Dendritic cell treated with granulocyte-macrophage colony-stimulating factor and Interleukin-4, amounts not matched to agents 40 ng/mL and 50 ng/mL, for 4 days (primary cell): ENCODE data around the gene KHNYN.
A peak's percentile ranks its signal among the peaks of the same experiment; 100 is the strongest.
"Not testable (repeated sequence)": the region's sequence is repeated elsewhere in the genome, so short reads cannot be mapped to it uniquely, and the experiment has no call there.

Source experiments
- H3K27ac Mint-ChIP-seq: one replicate; pipeline ENCODE4 v1.8.0; 2022; ENCODE audit warnings: mild to moderate bottlenecking, mixed read lengths
- H3K27me3 Mint-ChIP-seq: one replicate; pipeline ENCODE4 v1.8.0; 2022; ENCODE audit warnings: mild to moderate bottlenecking, mixed read lengths
- H3K36me3 Mint-ChIP-seq: one replicate; pipeline ENCODE4 v1.8.0; 2022; ENCODE audit warnings: low read depth, mixed read lengths
- H3K4me1 Mint-ChIP-seq: one replicate; pipeline ENCODE4 v1.8.0; 2022; ENCODE audit warnings: low read depth, mixed read lengths
- H3K4me3 Mint-ChIP-seq: one replicate; pipeline ENCODE4 v1.8.0; 2022; ENCODE audit warnings: mild to moderate bottlenecking, moderate library complexity, mixed read lengths
- H3K9me3 Mint-ChIP-seq: one replicate; pipeline ENCODE4 v1.8.0; 2022; ENCODE audit warnings: mixed read lengths
- intact Hi-C: fragments of 100-400 bp; cut with micrococcal nuclease; formaldehyde crosslinking; loops from one replicate; pipeline ENCODE4 v1.15.0; 2022

The KHNYN gene

DNA sequence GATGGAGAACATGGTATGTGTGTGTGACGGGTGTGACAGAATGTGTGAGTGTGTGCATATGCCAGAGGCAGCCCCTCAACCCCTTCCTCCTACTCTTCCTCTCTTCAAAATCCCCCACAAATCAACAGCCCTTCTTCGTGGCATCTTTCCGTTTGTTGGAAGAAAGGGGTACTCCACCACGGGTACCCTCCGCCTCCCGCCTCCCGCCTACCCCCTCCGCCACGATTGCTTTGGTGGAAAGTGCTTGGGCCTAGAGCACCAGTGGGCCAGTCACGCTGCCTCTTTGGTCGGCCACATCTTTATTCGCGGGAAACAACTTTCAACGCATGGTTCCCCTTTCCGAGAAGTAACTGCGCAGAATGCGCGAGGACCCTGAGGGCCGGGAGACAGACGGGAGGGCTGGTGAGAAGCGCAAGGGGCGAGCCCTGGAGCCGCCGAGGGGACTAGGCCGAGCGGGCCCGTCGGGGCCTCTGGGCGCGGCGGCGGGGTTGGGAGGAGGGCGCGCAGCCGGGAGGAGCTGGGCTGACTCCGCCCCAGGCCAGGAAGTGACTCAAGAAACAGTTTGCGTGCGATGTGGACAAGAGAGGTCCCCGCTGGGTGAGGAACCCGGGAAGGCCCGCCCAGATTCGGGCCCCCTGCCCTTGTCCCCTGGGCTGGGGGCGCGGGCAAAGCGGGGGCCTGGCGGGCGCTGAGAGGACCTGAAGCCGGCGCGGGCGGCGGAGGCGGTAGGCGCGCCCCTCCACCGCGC is at the start of gene KHNYN, which contains the start of gene CBLN3:
KHNYN (plus strand) TSS at position 560 of the 748 bp plus-strand sequence. CDS start 777 bp downstream, outside the sequence.
CBLN3 (minus strand) TSS at position 274 of the 748 bp plus-strand sequence. CDS start 614 bp downstream, outside the sequence.
- intact Hi-C loops: loop anchor here (2.0 kb wide), 2 partner anchors 63 to 187 kb away; partner anchors contain the start of gene TINF2
- peaks cover 67% of the 10 kb centered on the region for H3K4me1 Mint-ChIP-seq
- H3K27ac Mint-ChIP-seq: peak within 1 kb of the TSS; percentile 97
- H3K9me3 Mint-ChIP-seq: no peaks in the 10 kb centered on the region
- H3K36me3 Mint-ChIP-seq: peaks cover 48% of the 10 kb centered on the region
- peak within 1 kb of the TSS; percentile 82 for H3K4me3 Mint-ChIP-seq
- peaks cover 7% of the 10 kb centered on the region for H3K27me3 Mint-ChIP-seq

DNA sequence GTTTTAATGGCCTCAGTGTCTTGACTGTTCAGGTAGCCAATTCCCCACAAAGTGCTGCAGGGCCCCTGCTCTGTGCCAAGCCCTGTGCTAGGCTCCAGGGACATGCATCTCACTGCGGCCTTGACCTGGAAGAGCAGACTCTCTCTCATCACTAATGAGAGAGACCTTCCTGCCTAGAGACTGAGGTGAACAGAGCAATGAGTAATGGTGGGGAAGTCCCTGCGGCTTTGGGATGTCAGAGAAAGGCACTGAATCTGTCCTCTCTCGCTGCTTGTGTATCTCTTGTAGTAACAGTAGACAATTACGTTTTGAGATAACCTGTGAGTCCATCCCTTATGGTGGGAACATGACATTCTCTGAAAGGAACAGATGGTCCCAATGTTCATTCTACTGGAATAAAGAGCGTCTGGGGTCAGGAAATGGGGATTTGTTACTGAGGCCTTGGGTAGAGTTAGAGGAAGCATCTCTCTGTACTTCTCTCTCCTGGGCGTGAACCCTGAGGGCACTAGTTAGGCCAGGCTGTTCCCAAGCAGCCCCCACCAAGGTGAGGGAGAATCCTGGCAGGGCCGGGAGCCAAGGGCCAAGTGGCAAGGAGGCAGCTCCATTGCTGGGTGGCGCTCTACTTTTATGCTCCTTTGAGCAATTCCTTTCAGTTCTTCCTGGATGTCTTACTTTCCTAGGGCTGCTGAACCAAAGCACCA is 48.2 kb upstream of the KHNYN start:
- Mint-ChIP-seq H3K27me3 (peaks cover 17% of the 10 kb centered on the region), H3K27ac (no peak overlapping the region), H3K4me1 (no peaks in the 10 kb centered on the region), H3K9me3 (no peaks in the 10 kb centered on the region), H3K4me3 (no peak overlapping the region), H3K36me3 (no peaks in the 10 kb centered on the region)
- intact Hi-C loops: no loop called here

DNA sequence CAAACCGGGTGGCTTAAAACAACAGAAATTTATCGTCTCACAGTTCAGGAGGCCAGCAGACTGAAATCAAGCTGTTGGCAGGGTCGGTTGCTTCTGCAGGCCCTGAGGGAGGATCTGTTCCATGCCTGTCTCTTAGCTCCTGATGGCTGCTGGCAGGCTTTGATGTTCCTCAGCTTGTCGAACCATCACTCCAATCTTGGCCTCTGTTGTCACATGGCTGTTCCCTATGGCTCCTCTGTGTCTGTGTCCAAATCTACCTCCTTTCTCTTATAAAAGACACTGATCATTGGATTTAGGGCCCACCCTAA is 47.7 kb upstream of the KHNYN start:
- Mint-ChIP-seq H3K4me1 (no peaks in the 10 kb centered on the region), H3K36me3 (no peaks in the 10 kb centered on the region), H3K9me3 (no peaks in the 10 kb centered on the region), H3K27me3 (peaks cover 12% of the 10 kb centered on the region), H3K4me3 (no peak overlapping the region), H3K27ac (no peak overlapping the region)
- intact Hi-C loops: no loop called here

DNA sequence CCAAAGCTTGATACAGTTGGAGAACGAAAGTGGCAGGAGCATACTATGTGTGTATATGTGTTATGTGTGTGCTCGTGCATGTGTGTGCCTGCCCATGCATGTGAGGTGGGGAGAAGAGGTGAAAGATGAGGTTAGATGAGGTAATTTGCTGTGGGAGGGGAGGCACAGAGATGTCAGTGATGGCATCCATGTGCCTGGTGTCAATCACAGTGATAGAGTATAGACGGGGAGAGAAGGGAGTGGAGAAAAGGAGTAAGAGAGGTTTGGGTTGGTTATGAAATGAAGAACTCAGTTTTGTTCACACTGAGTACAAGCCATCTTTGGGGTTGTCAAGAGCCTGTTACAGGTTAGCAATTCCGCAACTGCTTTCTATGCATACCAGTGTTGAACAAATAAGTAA is 45.6 kb upstream of the KHNYN start:
- Mint-ChIP-seq H3K9me3 (no peaks in the 10 kb centered on the region), H3K27ac (no peak overlapping the region), H3K4me1 (no peaks in the 10 kb centered on the region), H3K27me3 (peaks cover 8% of the 10 kb centered on the region), H3K4me3 (no peak overlapping the region), H3K36me3 (no peaks in the 10 kb centered on the region)
- intact Hi-C loops: no loop called here

DNA sequence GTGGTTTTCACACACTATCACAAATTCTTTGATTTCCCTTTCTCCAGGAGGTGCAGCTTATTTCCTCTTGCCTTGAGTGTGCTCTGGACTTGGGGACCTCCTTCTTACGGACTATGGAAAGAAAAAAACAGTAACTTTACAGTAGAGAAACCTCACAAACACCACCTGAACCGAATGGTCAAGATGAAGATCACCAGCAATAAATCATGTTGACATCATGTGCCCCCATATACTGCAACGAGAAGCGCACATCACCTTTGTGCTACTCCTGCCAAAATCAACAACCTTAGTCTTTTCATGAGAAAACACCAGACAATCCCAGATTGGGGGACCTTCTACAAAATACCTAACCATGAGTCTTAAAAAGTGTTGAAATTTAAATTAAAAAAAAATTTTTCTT is 44.2 kb upstream of the KHNYN start:
- Mint-ChIP-seq H3K9me3 (no peaks in the 10 kb centered on the region), H3K4me1 (peaks cover 2% of the 10 kb centered on the region), H3K36me3 (no peaks in the 10 kb centered on the region), H3K27me3 (peaks cover 8% of the 10 kb centered on the region), H3K27ac (no peak overlapping the region), H3K4me3 (no peak overlapping the region)
- intact Hi-C loops: no loop called here

DNA sequence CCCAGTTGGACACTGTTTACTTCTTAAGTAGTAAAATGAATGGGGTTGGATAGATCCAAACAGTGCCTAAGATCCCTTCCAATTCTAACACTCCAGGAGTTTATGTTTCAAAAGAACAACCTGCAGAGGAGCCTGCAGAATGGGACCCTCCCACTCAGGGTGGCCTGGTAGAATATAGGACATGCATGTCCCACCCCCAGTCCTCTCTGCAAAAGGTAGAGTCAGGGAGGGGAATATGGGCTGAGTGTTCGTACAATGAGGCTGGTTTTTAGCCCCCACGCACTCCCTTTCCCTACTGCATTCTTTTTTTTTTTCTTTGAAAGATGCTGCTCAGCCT is 42.8 kb upstream of the KHNYN start:
- intact Hi-C loops: no loop called here
- Mint-ChIP-seq H3K4me1 (peaks cover 13% of the 10 kb centered on the region), H3K4me3 (no peak overlapping the region), H3K9me3 (no peaks in the 10 kb centered on the region), H3K36me3 (no peaks in the 10 kb centered on the region), H3K27me3 (peaks cover 8% of the 10 kb centered on the region), H3K27ac (no peak overlapping the region)

DNA sequence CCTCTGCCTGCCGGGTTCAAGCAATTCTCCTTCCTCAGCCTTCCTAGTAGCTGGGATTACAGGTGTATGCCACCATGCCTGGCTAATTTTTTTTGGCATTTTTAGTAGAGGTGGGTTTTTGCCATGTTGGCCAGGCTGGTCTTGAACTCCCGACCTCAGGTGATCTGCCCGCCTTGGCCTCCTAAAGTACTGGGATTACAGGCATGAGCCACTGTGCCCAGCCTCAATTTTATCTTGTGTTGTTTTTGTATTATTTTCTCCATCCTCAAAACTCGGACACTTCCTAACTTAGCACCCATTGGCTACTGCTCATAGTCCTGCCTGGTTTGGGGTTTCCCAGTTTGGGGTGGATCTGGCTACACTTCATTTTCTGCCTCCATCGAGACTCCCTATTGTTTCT is 42.2 kb upstream of the KHNYN start:
- Mint-ChIP-seq H3K27me3 (peaks cover 11% of the 10 kb centered on the region), H3K4me1 (peaks cover 18% of the 10 kb centered on the region)
- H3K4me3 Mint-ChIP-seq, H3K36me3 Mint-ChIP-seq, H3K27ac Mint-ChIP-seq, intact Hi-C loops, H3K9me3 Mint-ChIP-seq: not testable (repeated sequence)

DNA sequence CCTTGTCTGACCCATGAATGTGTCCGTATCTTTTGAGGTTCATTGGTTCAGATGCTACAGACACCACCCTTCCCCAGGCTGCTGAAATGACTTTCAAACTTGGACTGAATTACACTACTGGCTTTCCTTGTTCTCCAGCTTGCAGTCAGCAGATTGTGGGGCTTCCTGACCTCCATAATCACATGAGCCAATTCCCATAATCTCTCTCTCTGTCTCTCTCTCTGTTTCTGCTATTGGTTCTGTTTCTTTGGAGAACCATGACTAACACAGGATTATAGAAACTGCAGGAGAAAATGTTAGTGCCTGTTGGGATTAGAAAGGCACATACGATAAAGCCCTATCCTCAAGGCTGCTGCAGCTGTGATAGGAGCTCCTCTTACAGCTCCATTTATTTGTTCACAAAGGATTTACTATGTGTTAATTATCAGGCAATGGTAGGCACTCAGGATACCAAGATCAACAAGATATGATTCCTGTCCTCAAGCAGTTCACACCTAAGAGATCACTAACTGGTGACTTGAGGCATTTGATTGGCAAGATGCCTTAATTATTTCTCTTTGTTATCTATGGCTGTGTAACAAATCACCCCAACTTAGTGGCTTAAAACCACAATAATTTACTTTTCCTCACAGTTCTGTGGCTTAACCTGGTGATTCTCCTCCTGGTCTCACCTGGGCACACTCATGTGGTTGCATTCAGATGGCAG is 41.1 kb upstream of the KHNYN start:
- peaks cover 19% of the 10 kb centered on the region for H3K4me1 Mint-ChIP-seq
- no peaks in the 10 kb centered on the region for H3K36me3 Mint-ChIP-seq
- no peak overlapping the region for H3K27ac Mint-ChIP-seq
- intact Hi-C loops: no loop called here
- no peak overlapping the region for H3K4me3 Mint-ChIP-seq
- H3K9me3 Mint-ChIP-seq: no peaks in the 10 kb centered on the region
- peaks cover 11% of the 10 kb centered on the region for H3K27me3 Mint-ChIP-seq

DNA sequence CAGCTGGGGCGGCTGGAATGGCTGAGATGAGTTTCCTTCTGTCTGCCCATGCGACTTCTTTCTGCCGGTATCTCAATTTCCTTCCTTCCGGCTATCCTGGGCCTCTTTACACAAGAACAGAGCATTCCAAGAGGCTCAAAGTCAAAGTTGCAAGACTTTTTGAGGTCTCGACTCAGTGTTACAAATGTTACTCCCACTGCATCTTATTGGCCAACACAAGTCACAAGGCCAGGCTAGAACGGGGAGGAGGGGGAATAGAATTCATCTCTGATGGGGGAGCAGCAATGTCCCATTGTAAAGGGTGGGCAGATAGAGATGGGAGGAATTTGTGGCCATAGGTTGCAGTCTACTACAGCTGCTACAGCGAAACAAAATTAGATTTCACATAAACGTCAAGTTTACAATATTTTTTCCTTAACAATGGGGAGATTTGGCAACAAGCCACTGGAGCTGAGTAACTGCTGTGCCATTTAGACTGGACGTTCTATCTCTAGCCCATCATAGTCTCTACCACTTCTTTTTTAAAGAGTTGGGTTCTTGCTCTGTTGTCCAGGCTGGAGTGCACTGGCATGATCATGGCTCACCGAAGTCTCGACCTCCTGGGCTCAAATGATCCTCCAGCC is 40.4 kb upstream of the KHNYN start:
- H3K4me3 Mint-ChIP-seq: no peak overlapping the region
- no peaks in the 10 kb centered on the region for H3K9me3 Mint-ChIP-seq
- no peaks in the 10 kb centered on the region for H3K36me3 Mint-ChIP-seq
- H3K27me3 Mint-ChIP-seq: peaks cover 8% of the 10 kb centered on the region
- intact Hi-C loops: no loop called here
- H3K27ac Mint-ChIP-seq: no peak overlapping the region
- peaks cover 19% of the 10 kb centered on the region for H3K4me1 Mint-ChIP-seq

DNA sequence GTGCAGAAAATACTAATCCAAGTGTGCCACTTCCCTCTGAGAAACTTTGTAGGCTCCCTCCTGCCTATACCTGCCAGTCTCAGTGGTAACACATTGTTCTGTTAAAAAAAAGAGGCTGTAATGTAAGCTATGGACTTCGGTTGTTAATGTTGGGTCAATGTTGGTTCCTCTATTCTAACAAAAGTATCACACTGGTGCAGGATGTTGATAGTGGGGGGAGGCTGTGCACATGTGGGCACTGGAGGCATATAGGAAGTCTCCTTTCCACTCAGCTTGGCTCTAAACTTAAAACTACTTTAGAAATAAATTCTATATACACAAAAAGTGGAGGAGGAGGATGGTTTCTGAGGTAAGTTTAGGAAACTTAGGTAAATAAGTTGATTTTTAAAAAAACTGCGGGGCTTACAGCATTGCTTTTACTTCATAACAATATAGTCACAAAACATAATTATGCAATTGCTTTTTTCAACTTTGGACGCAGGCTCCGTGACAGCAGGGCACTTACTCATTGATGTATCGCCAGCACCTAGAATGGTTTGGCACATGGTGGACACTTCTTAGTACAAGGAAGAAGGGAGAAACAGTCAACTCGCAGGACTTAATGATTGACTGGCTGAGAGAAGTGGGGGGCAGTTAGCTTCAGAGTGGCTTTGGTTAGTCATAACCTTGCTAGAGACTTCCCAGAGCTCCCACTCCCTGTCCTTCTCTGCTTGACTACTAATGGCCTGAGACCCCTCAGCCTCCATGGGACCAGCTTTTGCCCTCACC is 38.9 kb upstream of the KHNYN start:
- H3K4me3 Mint-ChIP-seq: no peak overlapping the region
- H3K9me3 Mint-ChIP-seq: no peaks in the 10 kb centered on the region
- H3K36me3 Mint-ChIP-seq: no peaks in the 10 kb centered on the region
- peaks cover 8% of the 10 kb centered on the region for H3K27me3 Mint-ChIP-seq
- no peak overlapping the region for H3K27ac Mint-ChIP-seq
- intact Hi-C loops: no loop called here
- peaks cover 25% of the 10 kb centered on the region for H3K4me1 Mint-ChIP-seq

DNA sequence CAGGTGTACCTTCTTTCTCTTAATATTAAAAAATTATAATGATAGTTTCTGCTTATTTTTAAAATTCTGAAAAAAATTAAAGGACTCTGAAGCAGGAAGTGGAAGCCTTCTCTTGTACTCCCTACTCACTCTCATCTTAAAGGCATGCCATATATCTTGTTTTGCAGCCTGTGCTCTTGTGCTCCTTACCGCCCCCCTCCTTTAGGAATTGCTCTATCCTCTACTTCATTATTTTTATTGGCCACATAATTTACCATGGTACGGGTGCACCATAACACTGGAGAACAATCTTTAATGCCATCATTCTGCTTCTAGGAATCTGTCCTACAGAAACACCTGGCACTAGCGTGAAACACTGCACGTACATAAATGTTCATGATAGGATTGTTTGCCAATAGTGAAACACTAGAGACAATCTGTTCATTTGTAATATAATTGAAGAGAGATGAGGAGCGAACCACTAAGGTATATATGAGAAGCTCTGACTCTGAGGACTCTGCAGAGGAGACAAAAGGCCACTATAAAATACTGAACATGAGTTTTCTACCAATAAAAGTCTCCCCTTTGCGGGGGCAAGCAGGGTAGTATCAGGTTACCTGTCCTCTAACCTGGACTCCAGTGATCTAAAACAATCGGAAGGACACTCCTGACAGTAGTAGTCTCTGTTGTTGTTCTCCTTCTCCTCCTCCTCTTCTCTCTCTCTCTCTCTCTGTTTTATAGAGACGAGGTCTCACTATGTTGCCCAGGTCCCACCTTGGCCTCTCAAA is 37.2 kb upstream of the KHNYN start:
- no peak overlapping the region for H3K4me3 Mint-ChIP-seq
- no peaks in the 10 kb centered on the region for H3K36me3 Mint-ChIP-seq

DNA sequence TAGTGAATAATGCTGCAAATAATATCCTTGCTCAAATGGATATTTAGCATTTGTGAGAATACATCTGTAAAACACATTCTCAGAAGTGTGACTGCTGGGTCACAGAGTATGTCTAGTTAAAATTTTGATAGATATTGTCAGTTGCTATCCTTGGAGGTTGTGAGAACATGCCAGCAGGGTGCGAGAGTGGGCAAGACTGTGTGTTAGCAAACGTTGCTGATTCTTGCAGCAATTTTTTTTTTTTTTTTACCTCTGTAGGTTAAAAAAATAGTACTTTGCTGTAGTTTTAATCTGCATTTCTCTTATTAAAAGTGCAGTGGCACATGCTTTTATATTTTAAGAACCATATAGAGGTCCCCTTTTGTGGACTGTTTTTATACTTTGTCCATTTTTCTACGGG is 35.5 kb upstream of the KHNYN start:
- H3K27ac Mint-ChIP-seq: no peak overlapping the region
- intact Hi-C loops: no loop called here
- H3K36me3 Mint-ChIP-seq: no peaks in the 10 kb centered on the region
- no peak overlapping the region for H3K4me3 Mint-ChIP-seq
- H3K9me3 Mint-ChIP-seq: no peaks in the 10 kb centered on the region
- peaks cover 49% of the 10 kb centered on the region for H3K4me1 Mint-ChIP-seq
- H3K27me3 Mint-ChIP-seq: peaks cover 9% of the 10 kb centered on the region

More for the DNA sequence above, 37.2 kb upstream of the KHNYN start:
- peaks cover 9% of the 10 kb centered on the region for H3K27me3 Mint-ChIP-seq
- no peaks in the 10 kb centered on the region for H3K9me3 Mint-ChIP-seq
- peaks cover 39% of the 10 kb centered on the region for H3K4me1 Mint-ChIP-seq
- H3K27ac Mint-ChIP-seq: no peak overlapping the region
- intact Hi-C loops: no loop called here
